Endothelial cell of umbilical vein (primary cell): ENCODE data around the gene KAZN. TPM values are rescaled to one million over a fixed set of nuclear protein-coding genes. Genes with fewer than 3 reads are reported as not detected.

Source experiments
- BruUV-seq: library from RNA; stranded (reverse); fragments of 400-500 nt; replicated peaks from 2 replicates; lab custom pipeline; 2021; lab: Mats Ljungman, UMichigan
- CTCF ChIA-PET: fragments of 300-600, 350-600 bp; sonication (Branson Sonifier 250); formaldehyde crosslinking; loops from one replicate; lab custom pipeline; 2021; ENCODE audit warnings: antibody characterized with exemption, inconsistent platforms; lab: Charles Lee
- POLR2A ChIA-PET: fragments of 300-600, 350-600 bp; sonication (Branson Sonifier 250); formaldehyde crosslinking; loops from one replicate; lab custom pipeline; 2021; ENCODE audit warnings: antibody characterized with exemption, inconsistent platforms; lab: Charles Lee
- DNase-seq: peaks from one replicate; pipeline ENCODE4 v3.0.0-alpha.2; 2011; ENCODE audit warnings: low read depth, low spot score
- FAIRE-seq: peaks from 2 replicates; lab custom pipeline; 2011; peaks lifted over from hg19 to GRCh38; lab: Jason Lieb, UNC
- H2AFZ ChIP-seq: 2 replicates; pipeline ENCODE4 v1.6.0; 2012; ENCODE audit warnings: low read depth, low read length, control low read depth, inconsistent platforms
- H3K27ac ChIP-seq: 2 replicates; pipeline ENCODE4 v1.5.1; 2011; ENCODE audit warnings: low read depth, mild to moderate bottlenecking, control low read depth, low read length, moderate library complexity; ENCODE audit not compliant: insufficient read depth
- H3K27me3 ChIP-seq, 2 experiments: 2 replicates each; pipeline versions ENCODE4 v1.6.0 to v1.6.1; 2011; ENCODE audit warnings: low read length in 2 of 2, mixed read lengths in 1 of 2; ENCODE audit not compliant: control insufficient read depth in 2 of 2, insufficient read depth in 2 of 2
- H3K36me3 ChIP-seq, 2 experiments: 2 replicates in 1 of 2; 3 replicates in 1 of 2; pipeline ENCODE4 v1.5.1; 2011; ENCODE audit warnings: low read length in 2 of 2, mild to moderate bottlenecking in 1 of 2, moderate library complexity in 1 of 2; ENCODE audit not compliant: control insufficient read depth in 2 of 2, insufficient read depth in 2 of 2; ENCODE audit errors: extremely low read depth in 1 of 2
- H3K4me1 ChIP-seq: 3 replicates; pipeline ENCODE4 v1.5.1; 2011; ENCODE audit warnings: mild to moderate bottlenecking, low read length; ENCODE audit not compliant: control insufficient read depth, insufficient read depth; ENCODE audit errors: extremely low read depth
- H3K4me2 ChIP-seq: 2 replicates; pipeline ENCODE4 v1.6.1; 2011; ENCODE audit warnings: low read length, control low read depth, mixed read lengths; ENCODE audit not compliant: insufficient read depth
- H3K4me3 ChIP-seq, 3 experiments: fragments of 200-600 bp in 1 of 3; sonication (generic), shearing (Covaris generic) in 1 of 3; replicated peaks in 1 of 3; 2 replicates each; pipeline ENCODE4 v1.5.1; 2011 to 2016; ENCODE audit warnings: control low read depth in 3 of 3, low read length in 3 of 3, mild to moderate bottlenecking in 2 of 3, inconsistent platforms in 1 of 3, low read depth in 1 of 3, moderate library complexity in 1 of 3; ENCODE audit not compliant: insufficient read depth in 1 of 3
- H3K79me2 ChIP-seq: 2 replicates; pipeline ENCODE4 v1.6.0; 2012; ENCODE audit warnings: low read length, inconsistent platforms; ENCODE audit not compliant: control insufficient read depth, insufficient read depth
- H3K9ac ChIP-seq: replicated peaks from 2 replicates; pipeline ENCODE3; 2011; ENCODE audit warnings: low read length, control low read depth; ENCODE audit not compliant: insufficient read depth; ENCODE audit errors: extremely low read depth
- H3K9me1 ChIP-seq: replicated peaks from 3 replicates; pipeline ENCODE4 v1.6.0; 2011; ENCODE audit warnings: mild to moderate bottlenecking, low read length; ENCODE audit not compliant: control insufficient read depth, insufficient read depth; ENCODE audit errors: extremely low read depth
- H3K9me3 ChIP-seq: replicated peaks from 2 replicates; pipeline ENCODE4 v1.5.1; 2012; ENCODE audit warnings: low read length, inconsistent platforms; ENCODE audit not compliant: control insufficient read depth, insufficient read depth
- H4K20me1 ChIP-seq: replicated peaks from 2 replicates; pipeline ENCODE3; 2011; ENCODE audit warnings: mild to moderate bottlenecking, low read length; ENCODE audit not compliant: control insufficient read depth, insufficient read depth; ENCODE audit errors: extremely low read depth
- CTCF ChIP-seq, 2 donors: IDR thresholded peaks; 1 replicate in 1 of 2; 2 replicates in 1 of 2; pipeline ENCODE4 v1.5.1; 2011; ENCODE audit warnings: low read length in 2 of 2, mild to moderate bottlenecking in 2 of 2, moderate library complexity in 2 of 2, control low read depth in 1 of 2, inconsistent platforms in 1 of 2, low read depth in 1 of 2; ENCODE audit not compliant: insufficient read depth in 1 of 2; ENCODE audit errors: extremely low read depth in 1 of 2
- EZH2 ChIP-seq: IDR thresholded peaks from 2 replicates; pipeline ENCODE4 v1.6.1; 2012; ENCODE audit warnings: borderline replicate concordance, low read depth, mild to moderate bottlenecking, moderate library complexity, low read length, inconsistent platforms; ENCODE audit not compliant: severe bottlenecking
- FOS ChIP-seq: IDR thresholded peaks from 2 replicates; pipeline ENCODE4 v1.6.1; 2011; ENCODE audit warnings: mild to moderate bottlenecking, low read length, moderate library complexity, borderline replicate concordance; ENCODE audit not compliant: insufficient read depth
- GATA2 ChIP-seq: IDR thresholded peaks from 2 replicates; pipeline ENCODE4 v1.7.0; 2011; ENCODE audit warnings: low read depth, mild to moderate bottlenecking, moderate library complexity, mixed read lengths, low read length; ENCODE audit not compliant: insufficient read length, insufficient read depth
- JUN ChIP-seq: IDR thresholded peaks from 2 replicates; pipeline ENCODE4 v1.6.1; 2011; ENCODE audit warnings: borderline replicate concordance, low read depth; ENCODE audit not compliant: insufficient read length, insufficient read depth
- MAX ChIP-seq: IDR thresholded peaks from 2 replicates; pipeline ENCODE4 v1.6.1; 2011; ENCODE audit not compliant: insufficient read depth, insufficient read length
- MYC ChIP-seq: IDR thresholded peaks from one replicate; pipeline ENCODE4 v1.6.1; 2011; ENCODE audit warnings: mild to moderate bottlenecking, low read depth, low read length
- POLR2A ChIP-seq: IDR thresholded peaks from 2 replicates; pipeline ENCODE4 v1.6.1; 2012; ENCODE audit warnings: low read depth, mild to moderate bottlenecking, control low read depth, low read length
- POLR2AphosphoS5 ChIP-seq: IDR thresholded peaks from 2 replicates; pipeline ENCODE4 v1.6.1; 2012; ENCODE audit warnings: low read depth, mild to moderate bottlenecking, control low read depth, low read length, moderate library complexity; ENCODE audit not compliant: insufficient read depth
- dilution Hi-C: fragments of 300-500 bp; cut with MboI; formaldehyde crosslinking; loops from one replicate; pipeline ENCODE4 v1.15.0; 2019; ENCODE audit warnings: low sequenced_read_pairs; ENCODE audit not compliant: extremely low pct_ligation_motif_present
- intact Hi-C: fragments of 100-400 bp; cut with micrococcal nuclease; formaldehyde crosslinking; loops from one replicate; pipeline ENCODE4 v1.10.0; 2022
- polyA plus RNA-seq, 4 experiments: library from polyadenylated mRNA; depleted of rRNA in 3 of 4; stranded (reverse) in 3 of 4; unstranded in 1 of 4; fragments of >200 nt; gene quantifications; 2 replicates each; pipeline versions ENCODE4 v1.2.1 to v1.2.3, GENCODE V29; 2011 to 2012; ENCODE audit warnings: missing spikeins in 1 of 4
- total RNA-seq: library from RNA; stranded (reverse); gene quantifications from 2 replicates; pipeline ENCODE4 v1.2.3, GENCODE V29; 2021

Gene KAZN
- total and polyA plus RNA-seq, 2 donors (not counting 3 experiments of a cell fraction or from before 2014, with no cell fraction given): 1.6 to 5.8 TPM

- no TSS peak for BruUV-seq
- dilution Hi-C loops: no loop called here
- no peak for DNase-seq
- Histone ChIP-seq H2AFZ (no peak overlapping the region), H3K9me3 (no peaks in the 10 kb centered on the region), H3K79me2 (no peaks in the 10 kb centered on the region), H4K20me1 (no peaks in the 10 kb centered on the region), H3K27me3 (no peaks in the 10 kb centered on the region), H3K4me3 (no peak overlapping the region), H3K9me1 (no peaks in the 10 kb centered on the region), H3K36me3 (no peaks in the 10 kb centered on the region), H3K9ac (no peak overlapping the region), H3K4me1 (no peaks in the 10 kb centered on the region), H3K4me2 (no peak overlapping the region), H3K27ac (no peak overlapping the region)
- POLR2A ChIA-PET: no interaction called here
- TF ChIP-seq MAX (no peak), GATA2 (no peak), MYC (no peak), EZH2 (no peak), FOS (no peak), POLR2A (no peak)
- FAIRE-seq: no peak
- CTCF ChIA-PET: interaction anchor here (0.5 kb wide), 1 partner anchor 21 kb away, joined by 3 read pairs; no protein-coding TSS in a partner anchor
- intact Hi-C loops: no loop called here
Observed at GRCh38 chr1:14937288-14937949, 338.9 kb downstream of the KAZN start.

- H3K4me2 ChIP-seq: no peak overlapping the region
- DNase-seq (no peak), FAIRE-seq (peak; percentile 15)
- H3K9me3 ChIP-seq: no peaks in the 10 kb centered on the region
- no peak overlapping the region for H3K27ac ChIP-seq
- no peaks in the 10 kb centered on the region for H3K79me2 ChIP-seq
- no peak for TF ChIP-seq JUN
- no peak for TF ChIP-seq CTCF (IDR thresholded peaks at IDR 0.05; ENCODE audit: extremely low read depth in 1 of 2, insufficient read depth in 1 of 2, low read depth in 1 of 2, low read length in 2 of 2)
- no peak for TF ChIP-seq POLR2A
- TF ChIP-seq MAX: no peak
- no peak for TF ChIP-seq EZH2
- no peak for TF ChIP-seq FOS
- TF ChIP-seq GATA2: no peak
- no peak for TF ChIP-seq MYC
- TF ChIP-seq POLR2AphosphoS5: no peak
- H3K36me3 ChIP-seq: no peaks in the 10 kb centered on the region
- ChIA-PET POLR2A (no interaction called here), CTCF (interaction anchor here (1.0 to 1.1 kb wide), 2 partner anchors 10 to 69 kb away, joined by 3 read pairs; no protein-coding TSS in a partner anchor)
- no peak overlapping the region for H2AFZ ChIP-seq
- dilution Hi-C loops: no loop called here
- no TSS peak for BruUV-seq
- H3K4me1 ChIP-seq: no peaks in the 10 kb centered on the region
- H3K9me1 ChIP-seq: no peaks in the 10 kb centered on the region
- intact Hi-C loops: no loop called here
- H3K4me3 ChIP-seq: no peak overlapping the region
- H3K27me3 ChIP-seq: no peaks in the 10 kb centered on the region
- no peak overlapping the region for H3K9ac ChIP-seq
- H4K20me1 ChIP-seq: no peaks in the 10 kb centered on the region
Observed at GRCh38 chr1:14939527-14940284, 341.2 kb downstream of the KAZN start.
